ENCODE results near the gene PARVA. TPM values are rescaled to one million over a fixed set of nuclear protein-coding genes. Genes with fewer than 3 reads are reported as not detected.

PARVA gene
- total and polyA plus RNA-seq, 8 donors, result 18.8 to 116 (median 43.0) TPM

- Histone ChIP-seq H3K27ac (peak overlapping the region in 2 of 5 donors; percentile 40 to 52), H3K36me3 (peaks cover 16 to 58% (median 44%) of the 10 kb centered on the region in 4 donors), H3K4me1 (peaks cover 0 to 52% (median 7%) of the 10 kb centered on the region in 4 donors), H3K4me3 (no peak overlapping the region), H3K9me3 (no peaks in the 10 kb centered on the region), H3K27me3 (no peaks in the 10 kb centered on the region)
- TF ChIP-seq, protein P1, sequence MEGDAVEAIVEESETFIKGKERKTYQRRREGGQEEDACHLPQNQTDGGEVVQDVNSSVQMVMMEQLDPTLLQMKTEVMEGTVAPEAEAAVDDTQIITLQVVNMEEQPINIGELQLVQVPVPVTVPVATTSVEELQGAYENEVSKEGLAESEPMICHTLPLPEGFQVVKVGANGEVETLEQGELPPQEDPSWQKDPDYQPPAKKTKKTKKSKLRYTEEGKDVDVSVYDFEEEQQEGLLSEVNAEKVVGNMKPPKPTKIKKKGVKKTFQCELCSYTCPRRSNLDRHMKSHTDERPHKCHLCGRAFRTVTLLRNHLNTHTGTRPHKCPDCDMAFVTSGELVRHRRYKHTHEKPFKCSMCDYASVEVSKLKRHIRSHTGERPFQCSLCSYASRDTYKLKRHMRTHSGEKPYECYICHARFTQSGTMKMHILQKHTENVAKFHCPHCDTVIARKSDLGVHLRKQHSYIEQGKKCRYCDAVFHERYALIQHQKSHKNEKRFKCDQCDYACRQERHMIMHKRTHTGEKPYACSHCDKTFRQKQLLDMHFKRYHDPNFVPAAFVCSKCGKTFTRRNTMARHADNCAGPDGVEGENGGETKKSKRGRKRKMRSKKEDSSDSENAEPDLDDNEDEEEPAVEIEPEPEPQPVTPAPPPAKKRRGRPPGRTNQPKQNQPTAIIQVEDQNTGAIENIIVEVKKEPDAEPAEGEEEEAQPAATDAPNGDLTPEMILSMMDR (IDR thresholded peaks at IDR 0.05), result no peak
- TF ChIP-seq POLR2A (IDR thresholded peaks at IDR 0.05) (no peak), EP300 (IDR thresholded peaks at IDR 0.05) (no peak), POLR2AphosphoS5 (IDR thresholded peaks at IDR 0.05) (no peak)
- intact Hi-C loops (cut with DNase I; ENCODE audit: low total_unique reads), result no loop called here
- no peak for DNase-seq
- 72 to 92% (median 74%) methylated on average over 5 of the region's 5 CpGs for WGBS, 5 donors
Observed at GRCh38 chr11:12524865-12525264, 147.5 kb downstream of the PARVA start.

GRCh38 chr11:12525466-12526055 lies 148.2 kb downstream of the PARVA start:
- 88 to 100% (median 91%) methylated on average over 1 of the region's 1 CpG for WGBS, 5 donors
- Histone ChIP-seq H3K27ac (peak overlapping the region in 2 of 5 donors; percentile 40 to 52), H3K4me1 (peaks cover 0 to 54% (median 7%) of the 10 kb centered on the region in 4 donors), H3K36me3 (peaks cover 16 to 58% (median 38%) of the 10 kb centered on the region in 4 donors), H3K27me3 (no peaks in the 10 kb centered on the region), H3K9me3 (no peaks in the 10 kb centered on the region), H3K4me3 (no peak overlapping the region)
- intact Hi-C loops (cut with DNase I; ENCODE audit: low total_unique reads), result no loop called here
- DNase-seq, result no peak
- no peak for TF ChIP-seq POLR2A (IDR thresholded peaks at IDR 0.05)
- TF ChIP-seq EP300 (IDR thresholded peaks at IDR 0.05), result no peak
- TF ChIP-seq, protein P1 (IDR thresholded peaks at IDR 0.05), result no peak
- no peak for TF ChIP-seq POLR2AphosphoS5 (IDR thresholded peaks at IDR 0.05)

- Histone ChIP-seq H3K27me3 (no peaks in the 10 kb centered on the region), H3K36me3 (peaks cover 16 to 60% (median 47%) of the 10 kb centered on the region in 4 donors), H3K4me1 (peaks cover 0 to 54% (median 7%) of the 10 kb centered on the region in 4 donors), H3K27ac (peak overlapping the region in 2 of 5 donors; percentile 22 to 40), H3K4me3 (no peak overlapping the region), H3K9me3 (no peaks in the 10 kb centered on the region)
- TF ChIP-seq, protein P1 (IDR thresholded peaks at IDR 0.05), result no peak
- TF ChIP-seq EP300 (IDR thresholded peaks at IDR 0.05) (no peak), POLR2AphosphoS5 (IDR thresholded peaks at IDR 0.05) (peak in 1 of 3 donors; percentile 19), POLR2A (IDR thresholded peaks at IDR 0.05) (no peak)
- intact Hi-C loops (cut with DNase I; ENCODE audit: low total_unique reads), result no loop called here
- DNase-seq, result no peak
- 44 to 86% (median 82%) methylated on average over 1 of the region's 1 CpG for WGBS, 5 donors
Observed at GRCh38 chr11:12526789-12527188, 149.4 kb downstream of the PARVA start.

GRCh38 chr11:12528487-12528886 lies 151.1 kb downstream of the PARVA start:
- Histone ChIP-seq H3K36me3 (peaks cover 16 to 69% (median 58%) of the 10 kb centered on the region in 4 donors), H3K4me3 (no peak overlapping the region), H3K9me3 (no peaks in the 10 kb centered on the region), H3K4me1 (peaks cover 0 to 50% (median 5%) of the 10 kb centered on the region in 4 donors), H3K27ac (peak overlapping the region in 1 of 5 donors; percentile 5), H3K27me3 (no peaks in the 10 kb centered on the region)
- TF ChIP-seq, protein P1 (IDR thresholded peaks at IDR 0.05), result no peak
- TF ChIP-seq POLR2A (IDR thresholded peaks at IDR 0.05) (no peak), POLR2AphosphoS5 (IDR thresholded peaks at IDR 0.05) (no peak), EP300 (IDR thresholded peaks at IDR 0.05) (no peak)
- 74 to 90% (median 77%) methylated on average over 2 of the region's 2 CpGs for WGBS, 5 donors
- no peak for DNase-seq
- intact Hi-C loops (cut with DNase I; ENCODE audit: low total_unique reads), result no loop called here

Data from stomach (tissue), 9 donors.